Tongue (tissue), 2 donors: ENCODE results near the gene PCDH15. TPM values are rescaled to one million over a fixed set of nuclear protein-coding genes. Genes with fewer than 3 reads are reported as not detected.

ENCODE experiments used
- DNase-seq: peaks from one replicate; pipeline ENCODE4 v3.0.0-alpha.2; 2015
- total RNA-seq: library from RNA; depleted of rRNA; stranded (reverse); fragments of >200 nt; gene quantifications from one replicate; pipeline ENCODE4 v1.2.3, GENCODE V29; 2014

Gene PCDH15
- total RNA-seq, 1 donor from 2014 or later = 0.21 TPM

- peak; percentile 5 for DNase-seq
Measured at GRCh38 chr10:54708021-54708420, 93.0 kb downstream of the PCDH15 start.

DNA sequence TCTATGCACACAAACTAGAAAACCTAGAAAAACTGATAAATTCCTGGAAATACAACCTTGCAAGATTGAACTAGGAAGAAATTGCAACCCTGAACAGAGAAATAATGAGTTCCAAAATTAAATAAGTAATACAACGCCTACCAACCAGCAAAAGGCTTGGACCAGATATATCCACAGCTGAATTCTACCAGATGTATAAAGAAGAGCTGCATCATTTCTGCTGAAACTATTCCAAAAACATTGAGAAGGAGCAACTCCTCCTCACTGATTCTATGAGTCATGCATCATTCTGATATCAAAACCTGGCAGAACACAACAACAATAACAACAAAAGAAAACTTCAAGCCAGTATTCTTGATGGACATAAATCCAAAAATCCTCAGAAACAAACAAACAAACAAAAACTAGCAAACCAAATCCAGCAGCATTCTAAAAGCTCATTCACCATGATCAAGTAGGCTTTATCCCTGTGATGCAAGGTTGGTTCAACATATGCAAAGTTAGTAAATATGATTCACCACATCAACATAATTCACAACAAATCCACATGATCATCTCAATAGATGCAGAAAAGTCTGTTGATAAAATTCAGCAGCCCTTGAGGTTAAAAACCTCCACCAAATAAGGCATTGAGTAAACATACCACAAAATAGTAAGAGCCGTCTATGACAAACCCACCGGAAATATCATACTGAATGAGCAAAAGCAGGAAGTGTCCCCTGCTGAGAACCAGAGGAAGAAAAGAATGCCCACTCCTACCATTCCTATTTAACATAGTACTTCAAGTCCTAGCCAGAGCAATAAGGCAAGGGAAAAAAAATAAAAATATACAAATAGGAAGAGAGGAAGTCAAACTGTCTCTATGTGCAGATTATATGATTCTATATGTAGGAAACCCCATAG is 98.2 kb downstream of the PCDH15 start:
- DNase-seq = no peak

GRCh38 chr10:54691331-54691730 is 109.7 kb downstream of the PCDH15 start:
- DNase-seq = no peak

DNA sequence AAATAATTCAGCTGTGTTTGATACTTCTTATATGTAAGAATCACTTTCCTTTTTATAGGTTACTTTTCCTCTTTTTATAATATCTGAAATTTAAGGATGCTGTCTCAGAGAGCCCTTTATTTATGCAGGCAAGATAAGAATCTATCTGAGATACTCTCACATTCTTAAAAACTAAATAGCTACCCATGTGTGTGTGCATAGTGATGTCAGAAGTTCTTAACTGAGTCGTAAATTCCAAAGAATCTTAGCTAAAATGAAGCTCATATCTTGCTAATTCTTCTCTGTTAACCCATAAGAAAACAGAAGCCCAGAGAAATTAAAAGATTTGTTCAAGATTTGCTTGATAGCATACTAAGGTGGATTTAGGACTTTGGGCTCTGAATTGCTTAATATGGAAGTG is 118.5 kb downstream of the PCDH15 start:
- no peak for DNase-seq

DNA sequence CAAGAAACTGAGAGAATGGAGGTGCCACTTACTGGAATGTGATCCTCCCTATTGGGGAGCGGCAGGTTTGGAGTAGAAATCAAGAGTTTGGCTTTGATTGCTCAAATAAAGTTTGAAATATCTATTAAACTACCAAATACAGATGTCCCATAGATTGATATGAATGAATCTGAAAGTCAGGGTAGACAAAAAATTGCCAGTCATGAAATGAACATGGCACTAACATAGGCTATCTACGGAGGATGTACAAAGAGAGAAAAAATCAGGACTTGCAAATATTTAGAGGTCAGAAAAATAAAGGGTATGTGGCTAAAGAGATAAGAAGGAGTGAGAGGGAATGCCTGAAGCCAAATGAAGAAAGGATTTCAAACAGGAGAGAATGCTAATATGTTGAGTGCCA is 119.9 kb downstream of the PCDH15 start:
- DNase-seq = no peak

GRCh38 chr10:54667136-54667535 is 133.9 kb downstream of the PCDH15 start:
- no peak for DNase-seq

- no peak for DNase-seq
Measured at GRCh38 chr10:54666192-54666591, 134.8 kb downstream of the PCDH15 start.

DNA sequence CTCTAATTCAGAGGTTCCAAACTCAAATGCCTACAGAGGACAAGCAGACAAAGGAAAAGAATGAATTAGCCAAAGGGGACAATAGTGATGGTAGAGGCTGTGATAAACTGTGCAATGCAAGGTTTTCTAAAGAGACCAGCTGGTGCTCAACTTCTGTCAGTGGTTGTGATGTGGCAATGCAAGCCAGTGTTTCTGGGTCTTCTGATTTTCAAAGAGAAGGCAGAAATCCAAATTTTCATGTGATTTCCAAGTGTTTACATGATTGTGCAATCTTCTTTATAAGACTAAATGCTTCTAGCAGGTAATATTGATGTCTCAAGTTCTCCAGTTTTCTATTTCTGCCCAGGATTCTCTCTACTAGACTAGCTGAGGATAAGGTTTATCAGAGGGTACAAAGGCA is 135.9 kb downstream of the PCDH15 start:
- no peak for DNase-seq

DNA sequence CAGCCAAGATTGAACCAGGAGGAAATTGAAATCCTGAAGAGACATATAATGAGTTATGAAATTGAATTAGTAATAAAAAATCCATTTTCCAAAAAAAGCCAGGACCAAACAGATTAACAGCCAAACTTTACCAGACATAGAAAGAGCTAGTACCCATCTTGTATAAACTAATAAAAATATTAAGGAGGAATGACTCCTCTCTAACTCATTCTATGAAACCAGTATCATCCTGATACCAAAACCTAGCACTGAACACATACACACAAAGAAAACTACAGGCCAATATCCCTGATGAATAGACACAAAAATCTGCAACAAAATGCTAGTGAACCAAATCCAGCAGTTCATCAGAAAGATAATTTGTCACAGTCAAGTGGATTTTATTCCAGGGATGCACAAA is 140.6 kb downstream of the PCDH15 start:
- DNase-seq = no peak

DNA sequence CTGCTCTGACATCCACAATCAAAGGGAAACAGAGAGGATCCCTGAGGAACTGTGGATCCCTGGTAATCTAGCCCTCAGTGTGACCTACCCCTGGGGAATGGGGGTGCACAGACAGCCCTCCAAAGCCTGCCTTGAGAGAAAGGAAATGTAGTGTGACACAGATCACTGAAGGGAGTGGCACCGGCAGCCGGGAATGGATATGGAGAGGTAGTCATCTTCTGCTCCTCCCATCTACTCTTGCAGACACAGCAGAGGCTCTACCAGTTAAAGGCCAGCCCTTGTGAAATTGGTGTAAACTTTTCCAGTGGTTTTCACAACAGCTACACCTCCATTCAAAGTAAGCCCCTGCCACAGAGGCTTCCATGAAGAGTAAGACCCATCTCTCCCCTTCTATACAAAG is 144.4 kb downstream of the PCDH15 start:
- DNase-seq = no peak

- no peak for DNase-seq
Measured at GRCh38 chr10:54653518-54653917, 147.5 kb downstream of the PCDH15 start.

- DNase-seq = no peak
Measured at GRCh38 chr10:54650547-54650946, 150.5 kb downstream of the PCDH15 start.

GRCh38 chr10:54622017-54622416 is 179.0 kb downstream of the PCDH15 start:
- no peak for DNase-seq

- DNase-seq = no peak
Measured at GRCh38 chr10:54620352-54620751, 180.7 kb downstream of the PCDH15 start.

GRCh38 chr10:54614072-54614471 is 187.0 kb downstream of the PCDH15 start:
- no peak for DNase-seq

GRCh38 chr10:54613162-54613561 is 187.9 kb downstream of the PCDH15 start:
- DNase-seq = no peak

- DNase-seq = no peak
Measured at GRCh38 chr10:54609423-54609822, 191.6 kb downstream of the PCDH15 start.

- no peak for DNase-seq
Measured at GRCh38 chr10:54607983-54608382, 193.0 kb downstream of the PCDH15 start.

DNA sequence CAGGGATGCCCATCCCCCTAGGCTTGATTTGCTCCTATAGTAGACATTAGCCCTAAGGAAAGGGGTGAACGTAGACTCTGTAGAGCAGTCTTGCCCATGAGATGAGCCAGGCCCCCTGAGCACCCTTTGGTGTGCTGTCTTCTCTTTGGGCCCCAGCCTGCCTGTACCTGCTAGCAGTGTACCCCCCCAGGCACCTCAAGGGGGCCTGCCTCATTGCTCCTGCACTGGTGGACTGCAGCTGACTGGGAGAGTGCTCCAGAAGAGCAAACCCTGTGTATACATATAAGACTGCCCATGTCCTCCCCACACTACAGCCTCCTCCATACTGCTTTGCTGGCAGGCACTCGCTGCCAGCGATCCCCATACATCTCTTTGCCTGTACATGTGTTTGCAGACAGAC is 206.7 kb downstream of the PCDH15 start:
- DNase-seq = no peak

GRCh38 chr10:54587971-54588370 is 213.1 kb downstream of the PCDH15 start:
- no peak for DNase-seq

DNA sequence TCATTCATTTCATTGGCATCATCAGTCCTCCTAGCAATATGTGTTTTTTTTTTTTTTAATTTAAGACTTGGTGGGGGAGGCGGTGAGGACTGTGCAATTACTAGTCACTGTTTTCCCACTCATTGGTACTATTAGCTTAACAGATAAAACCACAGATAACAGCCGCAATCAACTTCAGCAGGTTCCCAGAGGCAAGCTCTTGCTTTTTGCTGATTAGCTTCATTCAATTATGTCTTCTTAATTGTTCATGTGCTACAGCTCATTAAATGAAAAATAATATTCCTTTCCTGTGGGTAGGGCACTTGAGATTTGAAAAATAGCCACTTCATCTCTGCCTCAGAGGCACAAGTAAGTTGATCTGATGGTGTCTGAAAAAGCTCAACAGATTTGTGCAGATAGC is 215.5 kb downstream of the PCDH15 start:
- DNase-seq = no peak

GRCh38 chr10:54577682-54578081 is 223.3 kb downstream of the PCDH15 start:
- DNase-seq = no peak

DNA sequence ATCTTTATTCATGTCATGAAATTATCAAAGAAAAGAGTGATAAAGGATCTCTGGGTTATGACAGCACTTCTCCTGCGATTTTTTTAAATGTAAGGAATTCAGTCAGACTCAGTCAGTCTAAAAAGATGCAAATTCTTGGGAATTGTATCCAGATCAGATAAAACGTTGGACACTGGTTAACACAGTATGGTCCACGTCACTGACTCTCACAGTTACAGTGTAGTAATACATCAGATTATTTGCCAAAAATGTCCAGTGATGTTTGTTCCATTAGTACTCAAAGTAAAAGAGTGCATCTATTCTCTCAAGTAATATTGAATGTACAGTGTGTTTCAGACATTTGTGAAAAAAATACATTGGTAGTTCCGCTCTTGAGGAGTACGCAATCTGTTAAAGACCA is 224.5 kb downstream of the PCDH15 start:
- no peak for DNase-seq

DNA sequence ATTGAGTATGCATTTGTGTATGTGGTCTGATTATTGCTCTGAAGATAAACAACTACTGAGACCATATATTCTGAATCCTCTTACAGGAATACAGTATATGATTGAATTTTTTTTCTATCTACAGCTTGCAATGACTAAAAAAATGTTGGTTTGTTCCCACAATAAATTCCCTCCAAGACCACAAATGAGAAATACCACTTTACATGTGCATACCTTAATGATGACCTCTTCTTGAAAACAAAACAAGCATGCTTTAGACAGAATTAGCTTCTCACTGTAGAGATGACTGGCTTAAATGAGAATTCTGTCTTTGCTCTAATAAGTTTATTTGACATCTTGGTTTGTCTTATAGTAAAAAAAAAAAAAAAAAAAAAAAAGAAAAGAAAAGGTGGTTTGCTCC is 241.5 kb downstream of the PCDH15 start:
- DNase-seq = no peak
